ENCODE results near the gene RALB. TPM values are rescaled to one million over a fixed set of nuclear protein-coding genes. Genes with fewer than 3 reads are reported as not detected.

The RALB gene
- total RNA-seq, 4 donors from 2014 or later = 22.4 to 42.8 (median 34.9) TPM

DNA sequence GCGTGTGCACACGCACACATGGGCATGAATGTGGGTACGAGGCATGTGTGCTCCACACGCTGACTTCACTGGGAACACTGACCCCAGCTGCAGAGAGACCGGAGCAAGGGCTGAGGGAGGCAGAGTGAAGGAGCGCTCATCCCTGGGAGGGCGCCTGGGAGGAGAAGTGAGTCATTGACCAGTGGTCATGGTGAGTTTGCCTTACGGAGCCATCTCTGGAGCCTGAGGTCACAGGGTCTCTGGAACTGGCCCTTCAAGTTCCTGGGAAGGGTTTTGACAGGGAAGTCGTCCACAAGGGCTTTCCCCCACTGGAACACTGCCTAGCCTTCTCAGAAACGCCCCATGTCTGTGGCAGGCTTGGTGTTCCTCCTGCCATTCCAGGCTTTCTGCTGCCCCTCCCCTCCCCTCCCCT is 15.2 kb upstream of the RALB start:
- intact Hi-C loops (cut with DNase I; ENCODE audit: low total_unique reads) = no loop called here
- no peak overlapping the region for H3K4me3 ChIP-seq (ENCODE audit: low read depth, poor library complexity, severe bottlenecking)
- TF ChIP-seq POLR2A (IDR thresholded peaks at IDR 0.05) (no peak), CTCF (IDR thresholded peaks at IDR 0.05) (no peak)
- 70 to 71% methylated on average over 10 of the region's 10 CpGs for WGBS, 2 donors
- DNase-seq (ENCODE audit: low spot score in 2 of 2) = no peak

GRCh38 chr2:120238728-120239487 is 13.7 kb upstream of the RALB start:
- intact Hi-C loops (cut with DNase I; ENCODE audit: low total_unique reads) = no loop called here
- no peak for DNase-seq (ENCODE audit: low spot score in 2 of 2)
- TF ChIP-seq POLR2A (IDR thresholded peaks at IDR 0.05) (no peak), CTCF (IDR thresholded peaks at IDR 0.05) (no peak)
- H3K4me3 ChIP-seq (ENCODE audit: low read depth, poor library complexity, severe bottlenecking) = no peak overlapping the region
- WGBS, 2 donors = 56% methylated on average over 20 to 22 of the region's 22 CpGs

GRCh38 chr2:120239488-120240287 is 13.0 kb upstream of the RALB start:
- DNase-seq (ENCODE audit: low spot score in 2 of 2) = no peak
- no peak overlapping the region for H3K4me3 ChIP-seq (ENCODE audit: low read depth, poor library complexity, severe bottlenecking)
- TF ChIP-seq CTCF (IDR thresholded peaks at IDR 0.05) (no peak), POLR2A (IDR thresholded peaks at IDR 0.05) (no peak)
- WGBS, 2 donors = 48 to 55% methylated on average over 22 of the region's 22 CpGs
- intact Hi-C loops (cut with DNase I; ENCODE audit: low total_unique reads) = no loop called here

GRCh38 chr2:120240901-120241429 is 11.7 kb upstream of the RALB start:
- DNase-seq (ENCODE audit: low spot score in 2 of 2) = no peak
- 94 to 97% methylated on average over 10 of the region's 10 CpGs for WGBS, 2 donors

GRCh38 chr2:120241684-120242083 is 11.0 kb upstream of the RALB start:
- WGBS, 2 donors = 74 to 85% methylated on average over 6 of the region's 6 CpGs

More at GRCh38 chr2:120240901-120241429, 11.7 kb upstream of the RALB start:
- H3K4me3 ChIP-seq (ENCODE audit: low read depth, poor library complexity, severe bottlenecking) = no peak overlapping the region
- intact Hi-C loops (cut with DNase I; ENCODE audit: low total_unique reads) = no loop called here
- TF ChIP-seq POLR2A (IDR thresholded peaks at IDR 0.05) (no peak), CTCF (IDR thresholded peaks at IDR 0.05) (no peak)

More at GRCh38 chr2:120241684-120242083, 11.0 kb upstream of the RALB start:
- intact Hi-C loops (cut with DNase I; ENCODE audit: low total_unique reads) = no loop called here
- DNase-seq (ENCODE audit: low spot score in 2 of 2) = no peak
- TF ChIP-seq CTCF (IDR thresholded peaks at IDR 0.05) (no peak), POLR2A (IDR thresholded peaks at IDR 0.05) (no peak)
- H3K4me3 ChIP-seq (ENCODE audit: low read depth, poor library complexity, severe bottlenecking) = no peak overlapping the region

Measured in lower leg skin (tissue), 4 donors.